Daoy (cell line): ENCODE data around the gene PTCRA. TPM values are rescaled to one million over a fixed set of nuclear protein-coding genes. Genes with fewer than 3 reads are reported as not detected.

Source experiments
- DNase-seq: peaks from one replicate; pipeline ENCODE4 v3.0.0-alpha.2; 2015; ENCODE audit warnings: low read depth
- total RNA-seq: library from RNA; depleted of rRNA; stranded (reverse); fragments of >200 nt; shearing (Covaris generic); gene quantifications from 2 replicates; pipeline ENCODE4 v1.2.3, GENCODE V29; 2014

PTCRA gene
- total RNA-seq, 1 experiment from 2014 or later: not detected

GRCh38 chr6:42904467-42904866 is 11.4 kb upstream of the PTCRA start:
- DNase-seq: no peak

- no peak for DNase-seq
Observed at GRCh38 chr6:42907336-42907735, 8.5 kb upstream of the PTCRA start.

- no peak for DNase-seq
Observed at GRCh38 chr6:42909835-42910234, 6.0 kb upstream of the PTCRA start.

- DNase-seq: no peak
Observed at GRCh38 chr6:42911171-42912021, 4.5 kb upstream of the PTCRA start.

- DNase-seq: no peak
Observed at GRCh38 chr6:42914546-42914945, 1.3 kb upstream of the PTCRA start.

GRCh38 chr6:42916288-42916687 is 435 bp downstream of the PTCRA start:
- no peak for DNase-seq

- DNase-seq: no peak
Observed at GRCh38 chr6:42921801-42922200, 5.9 kb downstream of the PTCRA start.

- no peak for DNase-seq
Observed at GRCh38 chr6:42923666-42924065, 7.8 kb downstream of the PTCRA start.

GRCh38 chr6:42925248-42925857 is 9.5 kb downstream of the PTCRA start:
- no peak for DNase-seq

GRCh38 chr6:42928986-42929820 is 13.3 kb downstream of the PTCRA start, which contains the start of gene CNPY3:
Gene CNPY3, plus strand, starts transcription at chr6:42929480. Its CDS starts 91 bp downstream, at chr6:42929571.
- DNase-seq: peak; percentile 99

- DNase-seq: peak; percentile 70
Observed at GRCh38 chr6:42929821-42930360, 14.0 kb downstream of the PTCRA start.

GRCh38 chr6:42932412-42932811 is 16.6 kb downstream of the PTCRA start:
- no peak for DNase-seq

- no peak for DNase-seq
Observed at GRCh38 chr6:42933205-42933604, 17.4 kb downstream of the PTCRA start.

GRCh38 chr6:42935322-42935721 is 19.5 kb downstream of the PTCRA start:
- DNase-seq: no peak

GRCh38 chr6:42936398-42936797 is 20.5 kb downstream of the PTCRA start:
- DNase-seq: no peak

- DNase-seq: no peak
Observed at GRCh38 chr6:42937548-42938427, 21.9 kb downstream of the PTCRA start.

GRCh38 chr6:42938428-42938796 is 22.6 kb downstream of the PTCRA start:
- DNase-seq: no peak

GRCh38 chr6:42938987-42939809 is 23.3 kb downstream of the PTCRA start:
- DNase-seq: no peak

- no peak for DNase-seq
Observed at GRCh38 chr6:42939810-42940167, 23.9 kb downstream of the PTCRA start.

GRCh38 chr6:42940493-42941045 is 24.7 kb downstream of the PTCRA start:
- DNase-seq: no peak
